Hematopoietic multipotent progenitor cell treated with erythropoietin and hydrocortisone succinate and interleukin-3 and kit ligand, for 6 days (in vitro differentiated cells): ENCODE results near the gene SAMD14.

Experiments
- DNase-seq: peaks from one replicate; pipeline ENCODE4 v3.0.0-alpha.2; 2015

Gene SAMD14

DNA sequence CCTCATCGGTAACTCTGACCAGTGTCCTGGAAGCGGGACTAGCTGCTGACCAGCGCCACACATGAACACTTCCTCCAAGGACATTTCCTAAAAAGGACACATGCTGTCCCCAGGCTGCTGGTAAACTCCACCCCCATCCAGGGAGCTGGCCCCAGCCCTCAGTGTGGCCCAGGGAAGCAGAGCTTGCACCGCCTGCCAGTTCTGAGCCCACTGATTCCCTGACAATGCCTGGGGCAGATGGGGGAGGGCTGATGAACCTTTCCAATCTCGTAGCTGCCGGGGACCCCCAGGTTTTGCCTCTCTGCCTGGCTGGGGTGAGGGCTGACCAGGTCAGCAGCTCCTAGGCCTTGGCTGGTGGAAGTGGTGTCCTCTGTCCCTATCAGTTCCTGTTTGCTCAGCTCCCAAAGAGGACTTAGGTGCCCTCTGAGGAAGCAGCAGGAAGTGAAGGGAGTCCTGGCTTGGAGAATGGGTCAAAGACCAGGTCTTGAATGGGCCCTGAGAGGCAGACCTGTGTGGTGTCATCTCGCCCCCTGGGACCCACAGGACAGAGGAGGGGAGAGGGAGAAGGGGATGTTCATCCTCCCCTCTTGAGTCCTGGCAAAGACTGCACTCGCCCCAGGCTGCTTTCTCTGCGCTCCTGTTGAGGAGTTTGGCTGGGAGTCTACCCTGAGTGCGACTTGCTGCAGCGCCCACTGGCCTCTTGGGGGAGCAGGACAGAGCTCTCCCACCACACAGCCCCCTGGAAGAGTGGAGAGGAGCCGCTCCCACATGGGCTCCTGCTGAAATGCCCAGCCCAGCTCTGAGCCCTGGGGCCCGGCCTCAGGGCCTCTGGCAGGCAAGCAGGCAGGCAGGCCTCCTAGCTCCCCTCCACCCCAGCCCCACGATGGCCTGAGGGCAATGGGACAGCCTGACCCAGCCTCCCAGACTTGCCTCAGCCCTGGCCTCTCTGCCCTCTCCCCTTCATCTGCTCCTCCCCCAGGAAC, 18.0 kb downstream of the SAMD14 start:
- DNase-seq = no peak

- no peak for DNase-seq
Observed at GRCh38 chr17:50110591-50111349, 19.2 kb downstream of the SAMD14 start.

GRCh38 chr17:50109785-50110184, 20.2 kb downstream of the SAMD14 start:
- DNase-seq = no peak

- no peak for DNase-seq
Observed at GRCh38 chr17:50109207-50109606, 20.8 kb downstream of the SAMD14 start.

DNA sequence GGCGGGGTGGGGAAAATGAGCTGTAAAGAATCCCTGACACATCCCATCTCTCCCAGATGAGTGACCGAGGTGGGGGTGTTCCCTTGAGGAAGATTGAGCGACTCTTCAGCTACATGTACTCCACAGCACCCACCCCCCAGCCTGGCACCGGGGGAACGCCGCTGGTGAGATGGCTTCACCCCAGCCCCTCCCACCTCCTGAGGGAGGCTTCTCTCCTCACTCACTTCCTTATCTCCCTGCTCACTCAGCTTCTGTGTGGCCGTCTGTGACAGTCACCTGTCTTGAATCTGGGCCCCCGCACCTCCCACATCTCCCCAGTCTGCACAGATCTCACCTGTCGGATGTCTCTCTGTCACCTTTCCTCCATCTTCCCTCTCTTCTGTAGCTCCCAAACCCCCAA, 21.4 kb downstream of the SAMD14 start:
- DNase-seq = no peak

DNA sequence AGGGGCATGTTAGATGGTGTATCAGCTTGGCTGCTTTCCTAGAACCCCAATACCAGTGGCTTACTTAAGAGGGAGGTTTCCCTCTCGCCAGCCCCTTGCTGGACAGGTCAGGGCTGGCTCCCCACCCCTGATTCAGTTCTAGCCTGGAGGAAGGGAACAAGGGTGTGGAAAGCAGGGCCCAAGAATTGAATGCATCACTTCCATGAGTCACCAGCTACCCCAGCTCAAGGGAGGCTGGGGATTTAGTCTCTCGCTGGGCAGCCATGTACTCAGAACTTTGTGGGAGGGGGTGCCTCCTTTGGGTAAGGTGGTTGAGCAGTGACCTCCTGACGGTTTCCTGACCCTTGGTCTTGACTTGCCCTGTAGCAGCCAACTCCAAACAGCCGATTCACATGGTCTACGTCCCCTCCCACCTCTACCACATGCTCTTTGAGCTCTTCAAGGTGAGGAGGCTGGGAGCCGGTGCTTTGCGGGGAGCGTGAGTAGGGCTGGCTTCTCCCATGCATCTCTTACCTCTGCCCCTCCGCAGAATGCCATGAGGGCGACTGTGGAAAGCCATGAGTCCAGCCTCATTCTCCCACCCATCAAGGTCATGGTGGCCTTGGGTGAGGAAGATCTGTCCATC, 22.1 kb downstream of the SAMD14 start:
- DNase-seq = no peak

- no peak for DNase-seq
Observed at GRCh38 chr17:50106393-50107131, 23.4 kb downstream of the SAMD14 start.

DNA sequence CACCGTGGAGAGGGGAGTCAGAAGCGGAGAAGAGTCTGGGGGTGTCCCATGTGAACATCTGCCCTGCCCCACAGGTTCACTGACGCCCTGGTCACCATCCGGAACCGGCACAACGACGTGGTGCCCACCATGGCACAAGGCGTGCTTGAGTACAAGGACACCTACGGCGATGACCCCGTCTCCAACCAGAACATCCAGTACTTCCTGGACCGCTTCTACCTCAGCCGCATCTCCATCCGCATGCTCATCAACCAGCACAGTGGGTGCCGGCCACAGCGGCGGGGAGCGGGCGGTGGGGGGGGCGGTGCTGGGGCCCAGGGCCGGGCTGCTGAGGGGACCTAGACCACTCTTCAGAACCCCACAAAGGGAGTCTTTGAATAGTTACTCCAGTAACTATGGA, 24.1 kb downstream of the SAMD14 start:
- no peak for DNase-seq

- DNase-seq = no peak
Observed at GRCh38 chr17:50103941-50104340, 26.0 kb downstream of the SAMD14 start.

DNA sequence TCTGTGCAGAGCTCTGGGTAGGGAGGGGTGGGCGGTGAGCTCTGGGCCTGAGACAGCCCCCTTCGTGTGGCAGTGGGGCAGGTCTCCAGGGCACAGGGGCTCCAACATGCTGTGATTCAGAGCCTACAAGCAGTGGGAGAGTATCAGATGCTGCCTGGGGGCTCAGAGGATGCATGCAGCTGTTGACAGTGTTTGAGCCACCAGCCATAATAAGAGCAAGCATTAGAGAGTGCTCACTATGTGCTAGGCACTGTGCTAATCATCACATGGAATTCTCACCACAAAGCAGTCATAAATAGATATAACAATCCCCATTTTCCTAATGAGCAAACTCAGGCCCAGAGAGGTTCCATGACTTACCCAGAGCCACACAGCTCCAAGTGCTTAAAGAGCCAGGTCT, 26.7 kb downstream of the SAMD14 start:
- DNase-seq = no peak

- DNase-seq = no peak
Observed at GRCh38 chr17:50102164-50102991, 27.6 kb downstream of the SAMD14 start.

GRCh38 chr17:50101346-50102163, 28.4 kb downstream of the SAMD14 start:
- DNase-seq = peak; percentile 19

- DNase-seq = no peak
Observed at GRCh38 chr17:50100921-50101345, 29.0 kb downstream of the SAMD14 start.

DNA sequence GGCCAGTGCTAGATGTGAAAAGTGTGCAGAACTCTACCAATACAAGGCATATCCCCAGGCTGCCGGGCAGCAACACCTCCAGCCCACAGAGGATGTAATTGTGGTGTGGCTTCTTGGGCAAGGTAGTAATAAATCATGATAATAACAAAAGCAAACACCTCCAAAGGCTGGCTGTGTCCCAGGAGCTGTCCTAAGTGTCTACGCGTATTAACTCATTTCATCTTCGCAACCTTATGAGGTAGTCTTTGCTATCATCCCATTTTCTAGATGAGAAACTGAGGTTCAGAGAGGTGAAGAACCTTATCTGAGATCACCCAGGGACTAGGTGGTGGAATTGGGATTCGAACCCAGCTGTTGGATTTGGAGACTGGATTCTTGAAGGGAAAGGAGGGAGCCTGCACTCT, 29.5 kb downstream of the SAMD14 start:
- DNase-seq = no peak

GRCh38 chr17:50099003-50099402, 31.0 kb downstream of the SAMD14 start:
- no peak for DNase-seq

DNA sequence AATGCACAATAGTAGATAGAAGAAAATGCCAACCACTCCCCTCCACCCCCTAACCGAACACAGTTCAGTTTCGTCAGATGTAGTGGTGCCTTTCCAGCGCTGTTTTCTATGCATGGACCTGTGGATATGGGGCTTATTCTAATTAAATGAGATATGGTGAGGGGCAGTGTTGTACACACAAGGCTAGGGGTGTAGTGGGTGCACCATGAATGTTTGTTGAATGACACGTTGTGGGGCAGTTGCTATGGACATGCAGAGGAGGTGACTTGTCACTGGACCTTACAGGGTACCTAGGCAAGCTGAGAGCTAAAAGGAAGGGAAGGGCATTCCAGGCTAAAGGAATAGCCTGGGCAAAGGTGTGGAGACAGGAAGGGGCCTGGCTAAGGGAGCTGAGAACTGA, 31.4 kb downstream of the SAMD14 start:
- no peak for DNase-seq

DNA sequence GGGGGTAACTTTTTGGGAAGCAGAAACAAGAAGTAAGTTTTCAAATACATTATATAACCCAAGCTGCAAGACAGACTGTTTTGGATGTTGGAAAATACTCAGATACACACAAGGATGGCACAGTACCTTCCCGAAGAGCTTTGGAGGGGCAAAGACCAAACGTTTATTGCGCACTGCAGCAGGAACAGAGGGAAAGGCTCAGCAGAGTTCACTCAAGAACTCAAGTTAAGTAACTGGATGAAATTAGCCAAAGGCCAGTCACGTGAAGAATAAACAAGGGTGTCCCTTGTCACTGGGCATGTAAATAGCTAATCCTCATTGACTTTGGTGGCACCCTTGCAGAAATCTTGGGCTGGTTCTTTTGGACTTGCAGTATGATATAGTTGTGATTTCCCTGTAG, 32.0 kb downstream of the SAMD14 start:
- DNase-seq = no peak

DNA sequence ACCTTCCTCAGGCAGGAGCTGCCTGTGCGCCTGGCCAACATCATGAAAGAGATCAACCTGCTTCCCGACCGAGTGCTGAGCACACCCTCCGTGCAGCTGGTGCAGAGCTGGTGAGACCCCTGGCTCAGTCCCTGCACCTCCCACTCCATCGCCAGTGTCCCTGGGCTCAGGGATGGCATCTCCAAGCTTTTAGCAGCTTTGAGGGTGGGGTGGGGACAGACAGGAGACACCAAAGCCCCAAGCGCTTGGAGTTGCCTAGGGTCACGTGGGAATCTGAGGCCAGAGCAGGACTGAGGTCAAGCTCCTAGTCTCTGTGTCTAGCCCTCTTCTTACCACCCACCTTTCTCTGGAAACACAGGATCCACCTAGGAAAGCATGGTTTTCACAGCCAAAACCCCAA, 32.5 kb downstream of the SAMD14 start:
- no peak for DNase-seq

- no peak for DNase-seq
Observed at GRCh38 chr17:50096758-50097157, 33.2 kb downstream of the SAMD14 start.

- DNase-seq = no peak
Observed at GRCh38 chr17:50096092-50096491, 33.9 kb downstream of the SAMD14 start.

DNA sequence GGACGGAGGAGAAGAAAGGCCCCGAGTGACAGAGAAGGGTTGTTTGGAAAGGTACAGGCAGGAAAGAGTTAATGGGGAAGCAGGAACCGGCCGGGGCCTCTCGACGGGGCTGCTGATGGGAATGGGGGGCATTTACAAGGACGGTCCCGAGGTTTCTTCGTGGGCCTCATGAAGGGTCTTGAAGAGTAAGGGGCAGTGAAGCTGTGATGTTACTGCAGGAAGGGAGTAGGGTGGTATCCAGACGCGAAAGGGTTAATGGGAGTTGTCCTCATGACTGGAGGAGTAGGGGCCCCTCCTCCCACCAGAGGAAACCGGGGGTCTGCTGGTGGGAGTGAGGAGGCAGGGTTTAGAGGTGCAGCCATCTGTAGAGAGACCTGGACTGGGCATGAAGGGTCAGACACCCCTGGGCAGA, 34.3 kb downstream of the SAMD14 start:
- DNase-seq = no peak
